HFF-Myc (cell line): ENCODE results near the gene PGPEP1.

Source experiments
- DNase-seq: peaks from one replicate; pipeline ENCODE4 v3.0.0-alpha.2; 2011; ENCODE audit warnings: low read depth; ENCODE audit errors: extremely low read depth
- H3K4me3 ChIP-seq: replicated peaks from 2 replicates; pipeline ENCODE4 v1.5.1; 2011; ENCODE audit warnings: low read depth, mild to moderate bottlenecking, control low read depth, low read length
- TF ChIP-seq, protein P1 (sequence below): IDR thresholded peaks from 2 replicates; pipeline ENCODE4 v1.5.1; 2012; ENCODE audit warnings: mild to moderate bottlenecking, low read depth, low read length, control low read depth; ENCODE audit errors: missing control alignments

PGPEP1 gene, protein sequence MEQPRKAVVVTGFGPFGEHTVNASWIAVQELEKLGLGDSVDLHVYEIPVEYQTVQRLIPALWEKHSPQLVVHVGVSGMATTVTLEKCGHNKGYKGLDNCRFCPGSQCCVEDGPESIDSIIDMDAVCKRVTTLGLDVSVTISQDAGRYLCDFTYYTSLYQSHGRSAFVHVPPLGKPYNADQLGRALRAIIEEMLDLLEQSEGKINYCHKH

DNA sequence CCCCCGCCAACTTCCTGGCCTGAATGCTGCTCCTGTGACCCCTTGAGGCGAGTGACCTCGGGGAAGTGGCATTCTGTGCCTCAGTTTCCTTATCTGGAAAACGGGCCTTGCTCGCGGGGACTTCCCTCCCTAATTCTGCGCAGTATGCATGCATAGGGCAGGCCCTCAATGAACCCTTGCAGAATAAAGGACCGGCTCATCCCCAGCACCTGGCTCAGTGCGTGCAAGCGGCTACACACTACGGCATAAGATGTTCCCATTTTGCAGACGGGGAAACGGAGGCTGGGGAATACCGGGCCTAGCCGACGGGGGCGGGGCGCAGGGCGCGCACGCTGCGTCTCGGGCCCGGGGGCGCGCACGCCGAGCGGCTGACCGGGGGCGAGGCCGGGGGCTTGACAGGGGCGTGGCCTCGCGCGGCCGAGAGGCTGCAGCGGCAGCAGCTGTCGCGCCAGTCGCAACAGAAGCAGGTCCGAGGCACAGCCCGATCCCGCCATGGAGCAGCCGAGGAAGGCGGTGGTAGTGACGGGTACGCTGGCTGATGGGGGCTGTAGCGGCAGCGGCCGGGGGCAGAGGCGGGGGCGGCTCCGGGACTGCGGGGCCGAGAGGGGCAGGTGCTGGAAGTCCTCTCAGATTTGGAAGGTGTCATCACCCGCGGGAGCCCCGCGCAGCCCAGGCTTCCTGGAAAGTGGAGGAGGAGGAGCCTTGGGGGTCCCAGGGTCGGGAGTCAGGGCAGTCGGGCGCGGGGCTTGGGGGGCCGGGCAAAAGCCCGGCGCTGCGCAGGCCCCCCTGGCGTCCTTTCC lies at the start of gene PGPEP1:
PGPEP1 (plus strand) TSS at position 409 of the 800 bp plus-strand sequence; CDS start at position 493, 84 bp downstream.
- TF ChIP-seq, protein P1, sequence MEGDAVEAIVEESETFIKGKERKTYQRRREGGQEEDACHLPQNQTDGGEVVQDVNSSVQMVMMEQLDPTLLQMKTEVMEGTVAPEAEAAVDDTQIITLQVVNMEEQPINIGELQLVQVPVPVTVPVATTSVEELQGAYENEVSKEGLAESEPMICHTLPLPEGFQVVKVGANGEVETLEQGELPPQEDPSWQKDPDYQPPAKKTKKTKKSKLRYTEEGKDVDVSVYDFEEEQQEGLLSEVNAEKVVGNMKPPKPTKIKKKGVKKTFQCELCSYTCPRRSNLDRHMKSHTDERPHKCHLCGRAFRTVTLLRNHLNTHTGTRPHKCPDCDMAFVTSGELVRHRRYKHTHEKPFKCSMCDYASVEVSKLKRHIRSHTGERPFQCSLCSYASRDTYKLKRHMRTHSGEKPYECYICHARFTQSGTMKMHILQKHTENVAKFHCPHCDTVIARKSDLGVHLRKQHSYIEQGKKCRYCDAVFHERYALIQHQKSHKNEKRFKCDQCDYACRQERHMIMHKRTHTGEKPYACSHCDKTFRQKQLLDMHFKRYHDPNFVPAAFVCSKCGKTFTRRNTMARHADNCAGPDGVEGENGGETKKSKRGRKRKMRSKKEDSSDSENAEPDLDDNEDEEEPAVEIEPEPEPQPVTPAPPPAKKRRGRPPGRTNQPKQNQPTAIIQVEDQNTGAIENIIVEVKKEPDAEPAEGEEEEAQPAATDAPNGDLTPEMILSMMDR: no peak
- no peak for DNase-seq
- H3K4me3 ChIP-seq: peak within 1 kb of the TSS; percentile 53

DNA sequence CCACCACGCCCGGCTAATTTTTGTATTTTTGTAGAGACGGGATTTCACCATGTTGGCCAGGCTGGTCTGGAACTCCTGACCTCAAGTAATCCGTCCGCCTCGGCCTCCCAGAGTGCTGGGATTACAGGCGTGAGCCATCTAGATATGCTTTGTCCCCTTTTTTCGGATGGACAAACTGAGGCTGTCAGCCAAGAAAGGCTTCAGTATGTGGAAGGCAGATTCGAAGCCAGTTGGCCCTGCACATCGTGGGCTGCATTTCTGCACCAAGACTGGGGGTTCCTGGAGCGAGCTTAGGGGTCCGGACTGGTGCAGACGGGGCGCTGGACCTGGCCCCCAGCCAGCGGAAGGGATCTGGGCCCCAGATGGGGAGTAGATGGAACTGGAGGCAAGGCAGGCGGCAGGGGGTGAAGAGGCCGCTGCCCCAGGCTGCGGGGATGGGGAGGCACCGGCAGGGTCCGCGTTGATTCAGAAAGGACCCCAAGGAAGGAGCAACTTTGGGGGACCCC lies 49.3 kb upstream of the PGPEP1 start:
- DNase-seq: no peak
- H3K4me3 ChIP-seq: peak overlapping the region; percentile 56
- TF ChIP-seq, protein P1: no peak

GRCh38 chr19:18291590-18292461 lies 48.6 kb upstream of the PGPEP1 start:
- TF ChIP-seq, protein P1: no peak
- peak overlapping the region; percentile 56 for H3K4me3 ChIP-seq
- DNase-seq: no peak

DNA sequence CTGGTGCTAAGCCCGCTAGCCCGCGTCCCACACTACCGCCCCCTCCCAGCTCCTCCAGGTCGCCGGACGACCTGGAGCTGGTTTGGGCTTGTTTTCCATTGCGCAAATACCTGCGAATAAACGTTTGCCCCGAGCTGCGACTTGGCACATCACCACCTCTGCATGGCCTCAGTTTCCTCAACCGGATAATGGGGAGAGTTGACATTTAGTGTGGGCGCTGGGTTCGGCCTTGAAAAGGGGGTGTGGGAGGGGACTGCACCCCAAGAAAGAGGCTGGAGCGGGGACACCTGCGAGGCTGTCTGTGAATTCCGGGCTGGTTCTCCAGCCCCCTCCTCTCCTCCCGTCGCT lies 48.0 kb upstream of the PGPEP1 start:
- no peak for DNase-seq
- peak overlapping the region; percentile 56 for H3K4me3 ChIP-seq
- TF ChIP-seq, protein P1: no peak

- peak overlapping the region; percentile 56 for H3K4me3 ChIP-seq
- TF ChIP-seq, protein P1: no peak
- DNase-seq: no peak
Observed at GRCh38 chr19:18292810-18293641, 47.4 kb upstream of the PGPEP1 start.
